K562 (cell line): ENCODE measurements around the gene CACNA2D2. TPM values are rescaled to one million over a fixed set of nuclear protein-coding genes. Genes with fewer than 3 reads are reported as not detected.

Experiments
- ATAC-seq: fragments of 200-7000 bp; cut with Tn5 transposase; 3 replicates; pipeline ENCODE4 v1.9.1; 2020; ENCODE audit warnings: moderate library complexity
- BruUV-seq: library from RNA; stranded (reverse); fragments of 400-500 nt; replicated peaks from 2 replicates; lab custom pipeline; 2021; lab: Mats Ljungman, UMichigan
- CTCF ChIA-PET: fragments of 300-600 bp; formaldehyde crosslinking; extraction: SDS; loops from one replicate; lab custom pipeline; 2021; ENCODE audit warnings: low intra/inter-chr PET ratio; lab: Yijun Ruan, JAX
- POLR2A ChIA-PET: fragments of 300-600, 350-650 bp; sonication (Branson Sonifier 250); formaldehyde crosslinking; extraction: SDS; loops from one replicate; lab custom pipeline; 2021; ENCODE audit warnings: antibody characterized with exemption, inconsistent platforms; lab: Yijun Ruan, JAX
- DNase-seq, 4 experiments: peaks; one replicate each; pipeline versions ENCODE4 v3.0.0 to v3.0.0-alpha.2; 2011 to 2018; ENCODE audit warnings: low spot score in 3 of 4, mixed read lengths in 3 of 4; ENCODE audit errors: extremely low read depth in 1 of 4
- FAIRE-seq: peaks from 2 replicates; lab custom pipeline; 2011; peaks lifted over from hg19 to GRCh38; lab: Jason Lieb, UNC
- H2AFZ ChIP-seq: 2 replicates; pipeline ENCODE4 v1.6.0; 2011; ENCODE audit warnings: low read depth, low read length, control low read depth, inconsistent platforms
- H3K27ac ChIP-seq: fragments of 200-600 bp; 3 replicates; pipeline ENCODE4 v1.8.0; 2011; ENCODE audit warnings: low read depth, mild to moderate bottlenecking, control low read depth, inconsistent platforms, low read length, moderate library complexity, mixed read lengths; ENCODE audit errors: extremely low read depth
- H3K27me3 ChIP-seq, 2 experiments: fragments of 300-600 bp in 1 of 2; 2 replicates in 1 of 2; 3 replicates in 1 of 2; pipeline versions ENCODE4 v1.6.0 to v1.8.0; 2011; ENCODE audit warnings: inconsistent platforms in 2 of 2, low read length in 2 of 2, mild to moderate bottlenecking in 1 of 2, mixed read lengths in 1 of 2, moderate library complexity in 1 of 2; ENCODE audit not compliant: control insufficient read depth in 2 of 2, insufficient read depth in 2 of 2
- H3K36me3 ChIP-seq: fragments of 300-600 bp; 3 replicates; pipeline ENCODE4 v1.8.0; 2011; ENCODE audit warnings: mild to moderate bottlenecking, low read length, inconsistent platforms; ENCODE audit not compliant: control insufficient read depth, insufficient read depth
- H3K4me1 ChIP-seq, 2 experiments: fragments of 200-600 bp in 1 of 2; replicated peaks in 1 of 2; 2 replicates in 1 of 2; 3 replicates in 1 of 2; pipeline versions ENCODE4 v1.5.1 to v1.8.0; 2011; ENCODE audit warnings: inconsistent platforms in 2 of 2, low read length in 2 of 2, mild to moderate bottlenecking in 1 of 2, mixed read lengths in 1 of 2, moderate library complexity in 1 of 2; ENCODE audit not compliant: control insufficient read depth in 2 of 2, insufficient read depth in 2 of 2
- H3K4me2 ChIP-seq: 2 replicates; pipeline ENCODE4 v1.6.1; 2011; ENCODE audit warnings: low read length, control low read depth, inconsistent platforms, mixed read lengths; ENCODE audit not compliant: insufficient read depth
- H3K4me3 ChIP-seq: fragments of 200-600 bp; sonication (generic), shearing (Covaris generic); 2 replicates; pipeline ENCODE4 v1.5.1; 2016; ENCODE audit warnings: control low read depth, inconsistent platforms
- H3K79me2 ChIP-seq: fragments of 200-600 bp; 3 replicates; pipeline ENCODE4 v1.8.0; 2011; ENCODE audit warnings: low read length, inconsistent platforms; ENCODE audit not compliant: control insufficient read depth, insufficient read depth
- H3K9ac ChIP-seq, 2 experiments: 2 replicates each; pipeline versions ENCODE4 v1.6.0 to v1.6.1; 2011; ENCODE audit warnings: low read depth in 2 of 2, low read length in 2 of 2, control low read depth in 1 of 2, inconsistent platforms in 1 of 2, mild to moderate bottlenecking in 1 of 2, mixed read lengths in 1 of 2; ENCODE audit not compliant: insufficient read depth in 1 of 2
- H3K9me1 ChIP-seq: one replicate; pipeline ENCODE4 v1.6.0; 2011; ENCODE audit warnings: inconsistent platforms, mild to moderate bottlenecking, low read length, moderate library complexity; ENCODE audit not compliant: control insufficient read depth, insufficient read depth
- H3K9me3 ChIP-seq: replicated peaks from 2 replicates; pipeline ENCODE4 v1.5.1; 2011; ENCODE audit warnings: low read depth, low read length, inconsistent platforms; ENCODE audit not compliant: control insufficient read depth, insufficient read depth
- H4K20me1 ChIP-seq: replicated peaks from 2 replicates; pipeline ENCODE4 v1.6.1; 2011; ENCODE audit warnings: low read length, inconsistent platforms, mixed read lengths; ENCODE audit not compliant: control insufficient read depth, insufficient read depth
- CTCF ChIP-seq, 3 experiments: IDR thresholded peaks in 2 of 3; conservative IDR thresholded peaks in 1 of 3; 2 replicates each; pipeline ENCODE4 v1.5.1; 2011 to 2012; ENCODE audit warnings: low read length in 3 of 3, mild to moderate bottlenecking in 3 of 3, control low read depth in 2 of 3, improper control_type of control experiment in 1 of 3, inconsistent platforms in 1 of 3, low read depth in 1 of 3, mixed read lengths in 1 of 3, moderate library complexity in 1 of 3; ENCODE audit not compliant: insufficient read depth in 2 of 3
- REST ChIP-seq, 2 experiments: fragments of 450-650 bp; formaldehyde crosslinking in 1 of 2; IDR thresholded peaks; 2 replicates each; pipeline versions ENCODE4 v1.4.0 to v1.6.1; 2014 to 2020; ENCODE audit warnings: mild to moderate bottlenecking in 2 of 2, borderline replicate concordance in 1 of 2, low read depth in 1 of 2
- SMC3 ChIP-seq: conservative IDR thresholded peaks from 2 replicates; pipeline ENCODE4 v1.6.1; 2011; ENCODE audit warnings: low read depth, low read length, improper control_type of control experiment; ENCODE audit not compliant: insufficient read depth
- STAG1 ChIP-seq: sonication (generic); formaldehyde crosslinking; IDR thresholded peaks from 2 replicates; pipeline ENCODE4 v1.5.0; 2020; ENCODE audit warnings: missing genetic modification reagents, borderline replicate concordance
- U2AF1 ChIP-seq: fragments of 200-400 bp; formaldehyde crosslinking; optimal IDR thresholded peaks from 2 replicates; pipeline ENCODE3; 2017; ENCODE audit warnings: mild to moderate bottlenecking, low read depth, low read length, moderate library complexity
- ZBTB33 ChIP-seq: sonication (generic); formaldehyde crosslinking; IDR thresholded peaks from 2 replicates; pipeline ENCODE4 v1.8.1; 2023; ENCODE audit warnings: mild to moderate bottlenecking, missing genetic modification reagents
- ZBTB7A ChIP-seq: IDR thresholded peaks from 2 replicates; pipeline ENCODE4 v1.6.1; 2011; ENCODE audit warnings: low read depth, mild to moderate bottlenecking, low read length, moderate library complexity, borderline replicate concordance; ENCODE audit not compliant: control insufficient read depth
- WGBS: fragments of 100-300 bp; shearing (Covaris generic); methylation state at CpG from one replicate; pipeline ENCODE4 v1.1.6; 2016; ENCODE audit warnings: low coverage, mixed read lengths; ENCODE audit not compliant: insufficient coverage; ENCODE audit errors: missing lambda C conversion rate; 5-methylcytosine and 5-hydroxymethylcytosine counted together
- in situ Hi-C: fragments of 300-500 bp; cut with MboI; formaldehyde crosslinking; loops from 4 replicates; pipeline ENCODE4 v1.15.0; 2018; ENCODE audit warnings: inconsistent platforms, mixed read lengths
- intact Hi-C: fragments of 100-400 bp; cut with micrococcal nuclease; formaldehyde crosslinking; loops from 2 replicates; pipeline ENCODE4 v1.14.2; 2022
- polyA plus RNA-seq, 8 experiments: library from polyadenylated mRNA; depleted of rRNA in 4 of 8; stranded (reverse) in 5 of 8; unstranded in 3 of 8; fragments of >200 nt; fragmentation: Nextera tagmentation in 2 of 8; fragmentation: Illumina TruSeq in 1 of 8; extraction: Ambion mirVana in 2 of 8; extraction: Trizol in 1 of 8; gene quantifications; 2 replicates each; pipeline versions ENCODE4 v1.2.1 to v1.2.3, GENCODE V29; 2011 to 2014; ENCODE audit warnings: inconsistent platforms in 1 of 8, missing spikeins in 1 of 8
- total RNA-seq, 7 experiments: library from RNA; depleted of rRNA in 6 of 7; stranded (reverse); fragments of >200 nt in 6 of 7; fragmentation: Illumina TruSeq in 2 of 7; extraction: Trizol in 2 of 7; gene quantifications; 2 replicates each; pipeline versions ENCODE4 v1.2.1 to v1.2.3, GENCODE V29; 2011 to 2021; ENCODE audit warnings: low replicate concordance in 1 of 7

The CACNA2D2 gene
- total and polyA plus RNA-seq, 9 of the 15 experiments (the other 6 are each of a cell fraction or from before 2014, with no cell fraction given) = 0.11 to 0.58 (median 0.36) TPM; not detected in 2

GRCh38 chr3:50550079-50550736 is 46.8 kb upstream of the CACNA2D2 start:
- Histone ChIP-seq H3K4me2 (no peak overlapping the region), H3K9ac (peak overlapping the region in 1 of 2 experiments; percentile 74; a peak in 2 of 4 replicates), H4K20me1 (no peaks in the 10 kb centered on the region), H3K4me1 (peaks cover 0 to 6% of the 10 kb centered on the region in 2 experiments; a peak in 2 of 5 replicates), H2AFZ (no peak overlapping the region), H3K27ac (no peak overlapping the region), H3K9me3 (no peaks in the 10 kb centered on the region), H3K36me3 (no peaks in the 10 kb centered on the region), H3K27me3 (no peaks in the 10 kb centered on the region), H3K79me2 (no peaks in the 10 kb centered on the region), H3K4me3 (no peak overlapping the region), H3K9me1 (no peaks in the 10 kb centered on the region)
- CTCF ChIA-PET = interaction anchor here (0.9 to 2.2 kb wide), 4 partner anchors 31 to 203 kb away, joined by 3 to 11 read pairs (median 7); no protein-coding TSS in a partner anchor
- POLR2A ChIA-PET = no interaction called here
- DNase-seq (peak; percentile 66 to 69 (median 68)), ATAC-seq (peak; percentile 90), FAIRE-seq (peak; percentile 77)
- BruUV-seq = no TSS peak
- intact Hi-C loops (no loop called here), in situ Hi-C loops (no loop called here)
- WGBS = 15% methylated on average over 11 of the region's 13 CpGs
- TF ChIP-seq STAG1 (CRISPR knock-in tag) = peak; percentile 55; the same call in 1 of the 2 replicates
- no peak for TF ChIP-seq U2AF1
- no peak for TF ChIP-seq ZBTB33
- peak; percentile 75 for TF ChIP-seq SMC3
- TF ChIP-seq CTCF (IDR thresholded peaks at IDR 0.05 in 2 of 3, conservative IDR thresholded peaks at IDR 0.05 in 1 of 3; ENCODE audit: insufficient read depth in 2 of 3, low read depth in 1 of 3, low read length in 3 of 3) = peak; percentile 69 to 80 (median 74)
- TF ChIP-seq REST (IDR thresholded peaks at IDR 0.05; ENCODE audit: borderline replicate concordance) = peak; percentile 53; the same call in 1 of the 2 replicates
- TF ChIP-seq REST (CRISPR knock-in tag; IDR thresholded peaks at IDR 0.05; ENCODE audit: low read depth) = no peak
- peak; percentile 55 for TF ChIP-seq ZBTB7A
